ENCODE measurements around the gene IGSF9B.

IGSF9B gene

GRCh38 chr11:133935551-133935910 lies 21.2 kb downstream of the IGSF9B start:
- Histone ChIP-seq H3K27me3 (ENCODE audit: low read depth, low read length) (no peaks in the 10 kb centered on the region), H3K9me3 (ENCODE audit: control insufficient read depth in 1 of 2, low read length in 2 of 2) (no peaks in the 10 kb centered on the region), H3K36me3 (ENCODE audit: control insufficient read depth in 1 of 2, insufficient read depth in 2 of 2, low read length in 2 of 2) (peaks cover 4 to 50% of the 10 kb centered on the region in 2 donors), H3K4me1 (ENCODE audit: control insufficient read depth in 1 of 2, insufficient read depth in 2 of 2, low read length in 2 of 2) (peaks cover 0 to 8% of the 10 kb centered on the region in 2 donors), H3K4me3 (ENCODE audit: low read depth in 1 of 2, low read length in 2 of 2) (no peak overlapping the region), H3K27ac (ENCODE audit: low read length) (no peak overlapping the region)

GRCh38 chr11:133934599-133935550 lies 21.9 kb downstream of the IGSF9B start:
- H3K36me3 ChIP-seq (ENCODE audit: control insufficient read depth in 1 of 2, insufficient read depth in 2 of 2, low read length in 2 of 2): peaks cover 4 to 50% of the 10 kb centered on the region in 2 donors
- H3K9me3 ChIP-seq (ENCODE audit: control insufficient read depth in 1 of 2, low read length in 2 of 2): no peaks in the 10 kb centered on the region
- H3K4me1 ChIP-seq (ENCODE audit: control insufficient read depth in 1 of 2, insufficient read depth in 2 of 2, low read length in 2 of 2): peaks cover 0 to 8% of the 10 kb centered on the region in 2 donors
- no peaks in the 10 kb centered on the region for H3K27me3 ChIP-seq (ENCODE audit: low read depth, low read length)
- no peak overlapping the region for H3K4me3 ChIP-seq (ENCODE audit: low read depth in 1 of 2, low read length in 2 of 2)
- no peak overlapping the region for H3K27ac ChIP-seq (ENCODE audit: low read length)

- Histone ChIP-seq H3K27me3 (ENCODE audit: low read depth, low read length) (no peaks in the 10 kb centered on the region), H3K4me3 (ENCODE audit: low read depth in 1 of 2, low read length in 2 of 2) (no peak overlapping the region), H3K9me3 (ENCODE audit: control insufficient read depth in 1 of 2, low read length in 2 of 2) (no peaks in the 10 kb centered on the region), H3K36me3 (ENCODE audit: control insufficient read depth in 1 of 2, insufficient read depth in 2 of 2, low read length in 2 of 2) (peaks cover 4 to 51% of the 10 kb centered on the region in 2 donors), H3K4me1 (ENCODE audit: control insufficient read depth in 1 of 2, insufficient read depth in 2 of 2, low read length in 2 of 2) (peaks cover 0 to 8% of the 10 kb centered on the region in 2 donors), H3K27ac (ENCODE audit: low read length) (no peak overlapping the region)
Observed at GRCh38 chr11:133934096-133934495, 22.7 kb downstream of the IGSF9B start.

GRCh38 chr11:133931449-133932060 lies 25.2 kb downstream of the IGSF9B start:
- Histone ChIP-seq H3K4me3 (ENCODE audit: low read depth in 1 of 2, low read length in 2 of 2) (no peak overlapping the region), H3K27ac (ENCODE audit: low read length) (no peak overlapping the region), H3K36me3 (ENCODE audit: control insufficient read depth in 1 of 2, insufficient read depth in 2 of 2, low read length in 2 of 2) (peaks cover 0 to 36% of the 10 kb centered on the region in 2 donors), H3K9me3 (ENCODE audit: control insufficient read depth in 1 of 2, low read length in 2 of 2) (no peaks in the 10 kb centered on the region), H3K27me3 (ENCODE audit: low read depth, low read length) (no peaks in the 10 kb centered on the region), H3K4me1 (ENCODE audit: control insufficient read depth in 1 of 2, insufficient read depth in 2 of 2, low read length in 2 of 2) (peaks cover 0 to 17% of the 10 kb centered on the region in 2 donors)

- no peaks in the 10 kb centered on the region for H3K27me3 ChIP-seq (ENCODE audit: low read depth, low read length)
- no peak overlapping the region for H3K4me3 ChIP-seq (ENCODE audit: low read depth in 1 of 2, low read length in 2 of 2)
- H3K36me3 ChIP-seq (ENCODE audit: control insufficient read depth in 1 of 2, insufficient read depth in 2 of 2, low read length in 2 of 2): peaks cover 3 to 36% of the 10 kb centered on the region in 2 donors
- H3K4me1 ChIP-seq (ENCODE audit: control insufficient read depth in 1 of 2, insufficient read depth in 2 of 2, low read length in 2 of 2): peaks cover 0 to 17% of the 10 kb centered on the region in 2 donors
- H3K9me3 ChIP-seq (ENCODE audit: control insufficient read depth in 1 of 2, low read length in 2 of 2): no peaks in the 10 kb centered on the region
- no peak overlapping the region for H3K27ac ChIP-seq (ENCODE audit: low read length)
Observed at GRCh38 chr11:133930767-133931448, 25.9 kb downstream of the IGSF9B start.

GRCh38 chr11:133930053-133930766 lies 26.6 kb downstream of the IGSF9B start:
- H3K27ac ChIP-seq (ENCODE audit: low read length): no peak overlapping the region
- peaks cover 0 to 17% of the 10 kb centered on the region in 2 donors for H3K4me1 ChIP-seq (ENCODE audit: control insufficient read depth in 1 of 2, insufficient read depth in 2 of 2, low read length in 2 of 2)
- no peaks in the 10 kb centered on the region for H3K9me3 ChIP-seq (ENCODE audit: control insufficient read depth in 1 of 2, low read length in 2 of 2)
- H3K36me3 ChIP-seq (ENCODE audit: control insufficient read depth in 1 of 2, insufficient read depth in 2 of 2, low read length in 2 of 2): peaks cover 8 to 36% of the 10 kb centered on the region in 2 donors
- no peak overlapping the region for H3K4me3 ChIP-seq (ENCODE audit: low read depth in 1 of 2, low read length in 2 of 2)
- no peaks in the 10 kb centered on the region for H3K27me3 ChIP-seq (ENCODE audit: low read depth, low read length)

GRCh38 chr11:133929401-133930052 lies 27.2 kb downstream of the IGSF9B start:
- H3K9me3 ChIP-seq (ENCODE audit: control insufficient read depth in 1 of 2, low read length in 2 of 2): no peaks in the 10 kb centered on the region
- no peak overlapping the region for H3K4me3 ChIP-seq (ENCODE audit: low read depth in 1 of 2, low read length in 2 of 2)
- no peak overlapping the region for H3K27ac ChIP-seq (ENCODE audit: low read length)
- H3K36me3 ChIP-seq (ENCODE audit: control insufficient read depth in 1 of 2, insufficient read depth in 2 of 2, low read length in 2 of 2): peaks cover 14 to 40% of the 10 kb centered on the region in 2 donors
- no peaks in the 10 kb centered on the region for H3K27me3 ChIP-seq (ENCODE audit: low read depth, low read length)
- H3K4me1 ChIP-seq (ENCODE audit: control insufficient read depth in 1 of 2, insufficient read depth in 2 of 2, low read length in 2 of 2): peaks cover 0 to 17% of the 10 kb centered on the region in 2 donors

- H3K27ac ChIP-seq (ENCODE audit: low read length): no peak overlapping the region
- H3K4me3 ChIP-seq (ENCODE audit: low read depth in 1 of 2, low read length in 2 of 2): no peak overlapping the region
- peaks cover 0 to 10% of the 10 kb centered on the region in 2 donors for H3K4me1 ChIP-seq (ENCODE audit: control insufficient read depth in 1 of 2, insufficient read depth in 2 of 2, low read length in 2 of 2)
- no peaks in the 10 kb centered on the region for H3K27me3 ChIP-seq (ENCODE audit: low read depth, low read length)
- no peaks in the 10 kb centered on the region for H3K9me3 ChIP-seq (ENCODE audit: control insufficient read depth in 1 of 2, low read length in 2 of 2)
- peaks cover 14 to 49% of the 10 kb centered on the region in 2 donors for H3K36me3 ChIP-seq (ENCODE audit: control insufficient read depth in 1 of 2, insufficient read depth in 2 of 2, low read length in 2 of 2)
Observed at GRCh38 chr11:133928628-133929059, 28.1 kb downstream of the IGSF9B start.

GRCh38 chr11:133927690-133928627 lies 28.8 kb downstream of the IGSF9B start:
- H3K27me3 ChIP-seq (ENCODE audit: low read depth, low read length): no peaks in the 10 kb centered on the region
- no peak overlapping the region for H3K4me3 ChIP-seq (ENCODE audit: low read depth in 1 of 2, low read length in 2 of 2)
- H3K9me3 ChIP-seq (ENCODE audit: control insufficient read depth in 1 of 2, low read length in 2 of 2): no peaks in the 10 kb centered on the region
- H3K27ac ChIP-seq (ENCODE audit: low read length): no peak overlapping the region
- peaks cover 14 to 55% of the 10 kb centered on the region in 2 donors for H3K36me3 ChIP-seq (ENCODE audit: control insufficient read depth in 1 of 2, insufficient read depth in 2 of 2, low read length in 2 of 2)
- peaks cover 0 to 8% of the 10 kb centered on the region in 2 donors for H3K4me1 ChIP-seq (ENCODE audit: control insufficient read depth in 1 of 2, insufficient read depth in 2 of 2, low read length in 2 of 2)
